GM21367 (cell line): ENCODE data around the gene ABHD16B.

Experiments
- ATAC-seq: cut with Tn5 transposase; IDR thresholded peaks from one replicate; pipeline ENCODE4 v1.9.1; 2021; ENCODE audit not compliant: unreplicated experiment

Gene ABHD16B

GRCh38 chr20:63861365-63861934, at the start of gene ABHD16B:
TSS of gene ABHD16B (plus strand) at chr20:63861498. CDS start at chr20:63861541, 43 bp downstream.
- ATAC-seq = no peak

- no peak for ATAC-seq
Observed at GRCh38 chr20:63814891-63815614, 46.2 kb upstream of the ABHD16B start.

GRCh38 chr20:63815615-63816253, 45.6 kb upstream of the ABHD16B start:
- ATAC-seq = no peak

- ATAC-seq = no peak
Observed at GRCh38 chr20:63819224-63819921, 41.9 kb upstream of the ABHD16B start.

- ATAC-seq = no peak
Observed at GRCh38 chr20:63821811-63822210, 39.5 kb upstream of the ABHD16B start.

GRCh38 chr20:63822276-63822696, 39.0 kb upstream of the ABHD16B start:
- no peak for ATAC-seq

- no peak for ATAC-seq
Observed at GRCh38 chr20:63823691-63824311, 37.5 kb upstream of the ABHD16B start.

- ATAC-seq = no peak
Observed at GRCh38 chr20:63825331-63826118, 35.8 kb upstream of the ABHD16B start.

- ATAC-seq = no peak
Observed at GRCh38 chr20:63826753-63827152, 34.5 kb upstream of the ABHD16B start.

GRCh38 chr20:63828124-63828523, 33.2 kb upstream of the ABHD16B start:
- ATAC-seq = no peak

GRCh38 chr20:63828545-63828944, 32.8 kb upstream of the ABHD16B start:
- no peak for ATAC-seq

- no peak for ATAC-seq
Observed at GRCh38 chr20:63828951-63829350, 32.3 kb upstream of the ABHD16B start.

GRCh38 chr20:63829603-63829944, 31.7 kb upstream of the ABHD16B start:
- ATAC-seq = no peak

- no peak for ATAC-seq
Observed at GRCh38 chr20:63829945-63830835, 31.1 kb upstream of the ABHD16B start.

- ATAC-seq = no peak
Observed at GRCh38 chr20:63830841-63831588, 30.3 kb upstream of the ABHD16B start, which contains the start of gene ZBTB46. TSS of gene ZBTB46 (minus strand) at chr20:63831264. CDS start at chr20:63790757, 40,507 bp downstream.

GRCh38 chr20:63831646-63831992, 29.7 kb upstream of the ABHD16B start:
- ATAC-seq = no peak

- no peak for ATAC-seq
Observed at GRCh38 chr20:63831993-63832686, 29.2 kb upstream of the ABHD16B start.
